Epidermal melanocyte (primary cell): ENCODE results near the gene CAV1.

Experiments used
- DNase-seq: peaks from one replicate; pipeline ENCODE4 v3.0.0; 2011; ENCODE audit warnings: low spot score; ENCODE audit not compliant: insufficient read length

The CAV1 gene

GRCh38 chr7:116530107-116530820, 5.4 kb downstream of the CAV1 start:
- DNase-seq = no peak

GRCh38 chr7:116532102-116532688, 7.4 kb downstream of the CAV1 start:
- no peak for DNase-seq

- DNase-seq = no peak
These were observed 10.0 kb downstream of the CAV1 start for GRCh38 chr7:116534790-116535189.

- no peak for DNase-seq
These were observed 10.6 kb downstream of the CAV1 start for GRCh38 chr7:116535416-116535815.

- no peak for DNase-seq
These were observed 13.3 kb downstream of the CAV1 start for GRCh38 chr7:116538138-116538537.

GRCh38 chr7:116539879-116540278, 15.0 kb downstream of the CAV1 start:
- no peak for DNase-seq

- no peak for DNase-seq
These were observed 15.9 kb downstream of the CAV1 start for GRCh38 chr7:116540743-116541142.

- no peak for DNase-seq
These were observed 17.1 kb downstream of the CAV1 start for GRCh38 chr7:116541951-116542350.

GRCh38 chr7:116542618-116543017, 17.8 kb downstream of the CAV1 start:
- DNase-seq = no peak

- no peak for DNase-seq
These were observed 18.8 kb downstream of the CAV1 start for GRCh38 chr7:116543664-116544063.

- no peak for DNase-seq
These were observed 19.7 kb downstream of the CAV1 start for GRCh38 chr7:116544487-116544886.

- DNase-seq = no peak
These were observed 20.7 kb downstream of the CAV1 start for GRCh38 chr7:116545411-116545993.

GRCh38 chr7:116546054-116546453, 21.2 kb downstream of the CAV1 start:
- DNase-seq = no peak

- DNase-seq = no peak
These were observed 22.1 kb downstream of the CAV1 start for GRCh38 chr7:116546916-116547315.

GRCh38 chr7:116547347-116547746, 22.5 kb downstream of the CAV1 start:
- DNase-seq = no peak

GRCh38 chr7:116548506-116548905, 23.7 kb downstream of the CAV1 start:
- DNase-seq = no peak

GRCh38 chr7:116549370-116549769, 24.5 kb downstream of the CAV1 start:
- no peak for DNase-seq

GRCh38 chr7:116551692-116552091, 26.9 kb downstream of the CAV1 start:
- DNase-seq = no peak

- no peak for DNase-seq
These were observed 27.8 kb downstream of the CAV1 start for GRCh38 chr7:116552602-116553001.

- no peak for DNase-seq
These were observed 28.5 kb downstream of the CAV1 start for GRCh38 chr7:116553168-116553964.

- no peak for DNase-seq
These were observed 29.6 kb downstream of the CAV1 start for GRCh38 chr7:116554436-116554835.

- DNase-seq = no peak
These were observed 30.1 kb downstream of the CAV1 start for GRCh38 chr7:116554911-116555310.
